ENCODE results near the gene KRT71.

Gene KRT71

DNA sequence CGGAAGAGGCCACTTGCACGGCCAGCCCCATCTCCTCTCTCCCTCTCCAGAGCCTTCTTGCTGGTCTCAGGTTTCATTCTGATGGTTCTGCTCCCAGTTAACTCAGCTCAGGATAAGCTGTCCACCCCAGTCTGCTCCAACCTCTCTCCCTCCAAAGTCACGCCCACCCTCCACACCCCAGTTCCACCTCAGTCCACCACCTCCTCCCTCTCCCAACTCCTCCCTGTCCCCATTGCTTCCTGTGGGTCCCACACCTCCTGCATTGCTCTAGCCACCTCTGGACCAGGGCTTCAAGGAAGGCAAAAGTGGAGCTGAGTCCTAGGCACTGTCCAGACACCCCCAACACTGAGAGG is 13.1 kb downstream of the KRT71 start:
- no peak overlapping the region for H3K4me3 ChIP-seq (ENCODE audit: low read depth, low read length)

DNA sequence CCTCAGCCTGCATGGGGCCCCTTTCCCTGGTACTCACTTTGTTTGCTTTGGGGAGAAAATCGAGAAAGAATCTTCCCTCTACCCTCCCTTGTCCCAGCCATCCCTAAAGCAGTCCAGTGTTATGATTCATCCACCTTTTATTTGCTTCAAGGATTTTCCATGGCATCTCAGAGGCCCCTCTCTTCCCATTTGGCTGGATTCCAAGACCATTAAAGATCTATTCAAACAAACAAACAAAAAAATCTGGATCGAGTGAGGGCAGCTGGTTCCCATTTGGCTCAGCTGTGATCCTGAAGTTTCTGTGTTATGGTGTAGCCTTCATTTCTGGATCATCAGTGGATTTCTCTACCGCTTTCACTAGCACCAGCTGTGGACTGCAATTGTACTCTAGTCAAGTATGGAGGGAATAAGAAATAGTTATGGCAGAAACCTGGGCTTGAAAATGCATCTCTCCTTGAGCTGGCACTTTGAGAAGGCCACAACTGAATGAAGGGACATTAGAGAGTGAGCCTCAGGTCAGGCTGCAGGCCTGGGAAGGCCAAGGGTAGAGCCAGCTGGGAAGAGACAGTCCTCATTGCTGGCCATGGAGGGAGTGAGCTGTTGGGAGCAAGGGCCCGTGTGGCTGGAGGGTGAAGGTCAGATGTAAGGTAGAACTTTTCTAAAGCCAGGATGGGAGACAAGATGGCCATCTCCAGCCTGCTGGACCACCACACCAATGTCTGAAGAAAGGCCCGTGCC is 13.7 kb downstream of the KRT71 start:
- no peak overlapping the region for H3K4me3 ChIP-seq (ENCODE audit: low read depth, low read length)

DNA sequence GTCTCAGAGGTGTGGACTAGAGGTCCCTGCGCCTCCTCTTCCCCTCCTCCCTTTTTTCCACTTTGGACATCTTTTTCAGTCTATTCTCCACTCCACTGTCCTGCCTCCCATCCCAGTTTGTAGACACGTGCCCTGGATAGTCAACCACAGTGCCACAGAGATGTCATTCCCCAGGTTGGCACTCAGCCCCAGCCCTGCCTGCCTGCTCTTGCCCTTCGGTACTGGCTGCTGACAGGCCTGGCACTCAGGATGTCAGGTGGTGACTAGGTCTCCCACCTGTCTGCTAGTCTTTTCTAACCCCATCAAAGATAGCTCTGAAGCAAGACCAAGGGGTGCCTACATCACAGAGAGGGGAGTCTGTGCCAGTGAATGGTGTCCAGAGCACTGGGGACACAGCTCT is 15.8 kb downstream of the KRT71 start:
- no peak overlapping the region for H3K4me3 ChIP-seq (ENCODE audit: low read depth, low read length)

DNA sequence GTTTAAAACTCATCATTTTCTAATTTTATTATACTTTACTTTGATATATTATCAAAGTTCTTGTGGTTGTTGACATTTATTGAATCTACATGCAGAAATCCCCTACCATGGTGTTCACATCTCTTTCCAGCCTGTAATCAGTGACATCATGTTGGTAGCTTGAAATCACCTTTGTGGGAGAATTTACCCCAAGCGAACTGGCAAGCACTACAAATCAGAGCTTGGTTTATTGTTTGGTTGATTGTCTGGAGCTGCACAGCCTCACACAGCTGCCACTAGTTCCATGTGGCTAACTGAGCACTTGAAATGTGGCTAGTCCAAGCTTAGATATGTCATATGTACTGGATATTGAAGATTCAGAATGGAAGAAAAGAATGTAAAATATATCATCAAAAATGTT is 17.4 kb downstream of the KRT71 start:
- no peak overlapping the region for H3K4me3 ChIP-seq (ENCODE audit: low read depth, low read length)

DNA sequence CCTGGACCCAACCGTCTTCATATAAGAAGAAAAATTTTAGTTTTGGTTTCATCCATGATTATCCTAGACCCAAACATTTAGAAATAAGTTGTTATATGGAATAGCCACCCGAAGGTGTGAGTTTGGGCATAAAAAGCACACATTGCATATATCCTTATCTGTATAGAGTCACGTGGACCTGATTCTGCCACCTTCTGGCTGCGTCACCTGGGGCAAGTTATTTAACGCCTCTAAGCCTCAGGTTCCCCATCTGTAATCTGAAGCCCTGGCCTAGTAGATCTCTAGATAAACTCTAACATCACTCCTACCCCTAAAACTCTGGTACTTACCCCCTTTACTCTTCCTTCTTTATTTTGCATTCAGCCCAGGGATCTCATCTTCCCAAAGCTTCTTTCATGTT is 18.5 kb downstream of the KRT71 start:
- H3K4me3 ChIP-seq (ENCODE audit: low read depth, low read length): no peak overlapping the region

DNA sequence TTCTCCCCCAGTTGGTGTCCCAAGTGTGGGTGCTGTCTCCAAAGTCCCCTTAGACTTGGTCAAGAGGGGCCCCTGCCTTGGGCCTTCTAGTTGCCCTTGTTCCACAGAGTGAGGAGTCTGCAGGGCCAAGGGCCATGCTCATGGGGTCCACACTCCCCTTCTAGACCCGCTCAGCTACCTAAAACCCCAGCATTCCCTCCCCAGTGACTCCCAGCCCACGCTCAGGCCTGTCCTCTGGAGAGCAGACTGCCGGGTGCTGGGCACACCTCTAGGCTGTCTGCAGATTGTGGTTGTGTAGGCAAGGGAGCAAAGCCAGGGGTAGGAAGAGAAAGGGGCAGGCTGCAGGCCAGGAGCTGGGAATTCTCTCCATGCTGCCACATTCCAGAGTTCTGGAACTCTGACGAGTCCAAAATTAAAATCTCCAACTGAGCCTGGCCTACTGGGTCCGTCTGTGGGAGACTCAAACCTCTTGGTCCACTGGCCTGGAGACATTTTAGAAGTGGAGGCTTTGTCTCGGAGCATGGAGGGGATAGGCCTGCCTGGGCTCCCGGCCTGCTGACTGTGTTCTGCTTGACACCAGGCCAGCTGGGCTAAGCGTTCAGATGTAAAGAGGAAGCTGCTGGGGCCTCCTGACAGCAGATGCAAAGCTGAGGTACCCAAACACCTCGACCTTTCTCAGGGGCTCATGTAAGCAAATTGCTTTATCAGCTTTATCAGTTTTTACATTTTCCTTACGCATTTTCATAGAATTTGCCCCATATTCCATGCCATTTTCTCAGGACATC is 19.1 kb downstream of the KRT71 start:
- H3K4me3 ChIP-seq (ENCODE audit: low read depth, low read length): no peak overlapping the region

DNA sequence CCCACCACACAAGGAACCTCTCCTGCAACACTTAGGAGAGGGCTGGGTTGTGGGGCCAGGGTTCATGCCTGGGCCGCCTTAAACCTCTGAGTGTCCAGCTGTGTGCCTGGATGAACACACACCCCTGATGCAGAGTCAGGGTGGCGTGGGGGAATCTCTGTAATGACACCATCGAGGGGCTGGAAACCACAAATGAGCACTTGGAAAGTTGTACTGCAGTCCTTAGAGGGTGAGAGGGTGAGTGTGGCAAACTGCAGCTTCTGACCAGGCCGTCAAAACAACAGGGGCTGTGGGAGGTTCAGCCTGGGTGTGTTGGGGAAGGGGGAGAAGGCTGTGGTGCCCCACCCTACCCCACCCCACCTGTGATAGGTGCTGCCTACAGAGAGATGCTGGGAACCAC is 20.3 kb downstream of the KRT71 start:
- H3K4me3 ChIP-seq (ENCODE audit: low read depth, low read length): no peak overlapping the region

DNA sequence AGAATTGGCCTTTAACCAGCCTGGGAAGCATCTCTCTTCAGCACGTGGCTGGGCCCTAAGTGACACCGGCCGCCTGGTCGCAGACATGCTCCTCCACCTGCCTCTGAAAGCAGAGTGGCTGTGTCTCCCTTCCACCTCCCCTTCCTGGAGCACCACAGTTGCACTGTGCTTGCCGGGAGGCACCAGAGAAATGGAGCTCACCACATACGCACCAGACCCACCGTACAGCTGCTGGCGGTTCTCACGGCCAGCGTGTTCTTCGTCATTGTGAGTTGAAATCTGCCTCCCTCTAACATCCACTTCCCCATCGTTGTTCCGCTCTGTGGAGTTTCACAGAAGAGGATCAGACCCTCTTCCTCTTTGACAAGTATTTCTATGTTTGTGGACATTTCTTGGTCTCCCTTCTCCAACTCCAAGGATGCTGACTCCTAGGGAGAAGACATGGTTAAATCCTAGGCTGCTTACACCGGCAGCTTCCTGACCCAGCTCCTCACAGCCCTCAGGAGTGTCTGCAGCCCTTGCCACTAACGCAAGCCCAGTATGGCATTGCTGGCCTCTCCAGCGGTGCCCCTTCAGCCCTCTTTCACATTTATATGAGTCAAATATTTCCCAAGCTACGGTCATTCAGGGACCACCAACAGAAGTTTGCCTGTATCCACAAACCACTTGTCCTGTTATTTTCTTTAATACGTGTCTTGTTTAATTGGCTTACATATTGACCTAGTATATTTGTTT is 21.2 kb downstream of the KRT71 start:
- no peak overlapping the region for H3K4me3 ChIP-seq (ENCODE audit: low read depth, low read length)

DNA sequence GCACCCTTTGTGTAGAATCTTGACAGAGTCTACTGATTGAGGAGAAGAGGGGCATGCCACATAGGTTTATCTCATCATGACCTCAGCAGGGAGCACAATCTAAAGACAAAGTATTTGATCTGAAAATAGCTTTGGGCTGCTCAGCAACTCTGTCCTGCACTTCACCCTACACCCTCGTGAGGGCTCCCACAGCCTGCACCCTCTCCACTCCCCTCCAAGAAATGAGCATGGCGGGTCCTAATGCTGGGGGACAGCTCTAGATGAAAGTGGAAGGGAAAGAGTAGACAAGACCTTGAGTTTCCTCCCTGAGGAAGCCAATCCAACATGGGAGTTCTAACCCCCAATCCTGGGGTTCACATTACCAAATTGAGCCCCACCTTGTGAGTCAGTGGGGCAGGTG is 22.0 kb downstream of the KRT71 start:
- no peak overlapping the region for H3K4me3 ChIP-seq (ENCODE audit: low read depth, low read length)

DNA sequence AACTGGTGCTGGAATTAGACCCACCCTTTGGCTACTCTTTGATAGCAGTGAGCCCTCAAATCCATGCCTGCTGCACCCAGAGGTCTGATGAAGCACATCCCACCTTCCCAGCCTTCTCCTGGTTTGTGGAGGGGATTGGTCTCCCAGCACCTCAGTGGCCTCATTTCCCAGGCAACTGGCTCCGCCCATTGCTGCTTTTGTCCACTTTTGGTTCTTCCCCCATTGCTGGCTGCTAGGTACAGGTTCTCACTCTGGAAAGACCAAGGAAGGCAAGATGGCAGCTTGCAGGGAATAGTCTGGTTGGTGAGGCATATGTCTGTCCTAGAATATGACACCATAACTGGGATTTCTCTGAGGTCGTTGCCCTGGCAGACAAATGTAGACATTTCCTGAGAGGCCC is 22.6 kb downstream of the KRT71 start:
- no peak overlapping the region for H3K4me3 ChIP-seq (ENCODE audit: low read depth, low read length)

DNA sequence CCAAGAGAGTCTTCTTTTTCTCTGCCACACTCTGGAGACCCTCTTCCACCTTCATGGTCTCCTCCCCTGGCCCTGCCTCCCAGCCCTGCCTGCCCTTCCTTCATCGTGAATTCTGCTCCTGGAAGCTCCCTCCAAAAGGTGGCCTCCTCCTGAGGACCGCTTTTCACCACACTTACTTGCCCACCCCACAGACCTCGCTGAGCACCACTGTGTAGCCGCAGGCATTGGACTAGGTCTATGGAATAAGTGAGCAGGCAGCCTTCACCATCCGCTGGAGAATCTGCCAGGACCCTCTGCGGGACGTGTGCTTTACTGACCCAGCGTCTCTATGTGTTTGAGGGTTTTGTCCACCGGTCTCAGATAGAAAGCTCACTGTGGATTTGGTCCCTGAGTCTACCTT is 23.1 kb downstream of the KRT71 start:
- no peak overlapping the region for H3K4me3 ChIP-seq (ENCODE audit: low read depth, low read length)

DNA sequence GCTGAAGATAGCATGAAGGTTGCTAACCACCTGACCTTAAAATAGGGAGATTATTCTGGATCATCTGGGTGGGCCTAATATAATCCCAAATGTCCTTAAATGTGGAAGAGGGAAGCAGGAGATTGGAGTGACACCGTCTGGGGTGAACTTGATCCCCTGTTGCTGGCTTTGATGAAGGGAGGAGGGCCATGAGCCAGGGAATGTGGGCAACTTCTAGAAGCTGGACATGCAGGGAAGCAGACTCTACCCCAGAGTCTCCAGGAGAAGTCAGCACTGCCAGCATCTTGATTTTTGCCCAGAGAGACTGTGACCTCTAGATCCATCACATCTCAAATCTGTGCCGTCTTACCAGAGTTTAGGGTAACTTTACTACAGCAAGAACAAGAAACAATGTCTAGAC is 23.5 kb downstream of the KRT71 start:
- H3K4me3 ChIP-seq (ENCODE audit: low read depth, low read length): no peak overlapping the region

DNA sequence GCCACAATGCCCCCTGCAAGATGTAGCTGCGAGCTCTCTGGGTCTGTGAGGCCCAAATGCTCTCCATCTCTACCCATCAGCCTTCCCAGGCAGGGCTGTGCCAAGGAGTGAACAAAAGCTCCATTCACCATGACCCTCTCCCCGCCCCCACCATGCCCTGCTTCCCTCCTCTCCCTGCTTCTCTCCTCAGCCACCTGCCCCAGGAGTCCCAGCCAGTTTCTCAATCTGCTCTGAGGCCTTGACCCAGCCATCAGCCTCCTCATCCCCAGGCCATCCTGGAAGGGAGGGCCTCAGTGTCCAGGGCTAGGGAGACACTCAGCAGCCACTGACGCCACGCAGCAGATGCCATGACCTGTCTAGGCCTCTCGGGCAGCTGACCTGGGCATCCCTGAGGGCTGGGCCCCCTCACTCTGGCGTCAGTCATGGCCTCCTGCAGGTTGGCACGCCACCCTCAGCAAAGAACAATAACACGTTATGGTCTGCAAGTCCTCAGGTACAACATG is 24.3 kb downstream of the KRT71 start:
- no peak overlapping the region for H3K4me3 ChIP-seq (ENCODE audit: low read depth, low read length)

DNA sequence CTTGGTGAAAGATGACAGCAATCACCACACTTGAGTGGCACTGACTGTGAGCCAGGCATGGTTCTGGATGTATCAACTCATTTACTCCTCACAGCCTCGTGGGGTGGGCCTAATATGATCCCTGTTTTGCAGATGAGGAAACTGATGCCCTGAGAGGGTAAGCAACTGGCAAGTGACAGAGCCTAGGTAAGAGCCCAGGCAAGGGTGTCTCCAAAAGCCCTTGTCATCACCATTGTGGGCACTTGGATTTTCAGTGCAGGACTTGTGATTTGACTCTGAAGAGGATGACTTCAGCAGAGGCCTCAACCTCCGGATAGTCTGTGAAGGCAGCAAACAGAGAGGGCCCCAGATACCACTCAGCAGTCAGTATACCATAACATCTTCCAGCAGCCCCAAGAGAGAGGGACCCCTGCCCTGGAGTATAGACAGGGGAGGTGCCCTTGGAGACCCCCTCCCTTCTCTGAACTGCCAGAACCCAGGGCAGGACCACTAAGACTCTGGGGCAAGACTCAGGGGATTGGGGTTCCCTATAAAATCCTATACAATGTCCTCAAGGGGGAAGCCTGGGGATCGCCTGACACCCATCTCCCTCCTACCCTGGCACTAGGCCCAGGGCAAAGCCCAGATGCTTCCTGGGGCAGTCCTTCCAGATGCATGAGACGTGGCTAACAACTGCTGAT is 25.7 kb downstream of the KRT71 start:
- H3K4me3 ChIP-seq (ENCODE audit: low read depth, low read length): no peak overlapping the region

DNA sequence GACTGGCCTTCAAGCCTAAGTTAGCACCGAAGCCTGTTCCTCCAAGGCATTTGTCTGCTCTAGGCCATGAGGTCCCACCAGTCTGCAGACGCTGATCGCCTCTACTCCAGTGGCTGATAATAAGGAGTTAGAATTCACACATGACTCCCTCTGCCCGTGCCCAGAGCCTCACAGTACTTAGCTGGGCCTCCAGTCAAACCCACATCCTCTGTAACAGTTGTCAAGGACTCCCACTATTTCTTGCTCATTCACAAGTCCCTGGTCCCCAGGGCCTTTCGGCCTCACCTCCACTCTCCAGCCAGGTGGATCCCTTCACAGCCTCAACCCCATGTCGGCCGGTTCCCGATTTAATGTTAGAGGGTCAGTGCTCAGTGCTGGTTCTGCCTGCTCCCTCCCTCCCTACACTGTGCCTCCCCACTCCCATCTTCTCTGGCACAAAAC is 26.4 kb downstream of the KRT71 start:
- H3K4me3 ChIP-seq (ENCODE audit: low read depth, low read length): no peak overlapping the region

DNA sequence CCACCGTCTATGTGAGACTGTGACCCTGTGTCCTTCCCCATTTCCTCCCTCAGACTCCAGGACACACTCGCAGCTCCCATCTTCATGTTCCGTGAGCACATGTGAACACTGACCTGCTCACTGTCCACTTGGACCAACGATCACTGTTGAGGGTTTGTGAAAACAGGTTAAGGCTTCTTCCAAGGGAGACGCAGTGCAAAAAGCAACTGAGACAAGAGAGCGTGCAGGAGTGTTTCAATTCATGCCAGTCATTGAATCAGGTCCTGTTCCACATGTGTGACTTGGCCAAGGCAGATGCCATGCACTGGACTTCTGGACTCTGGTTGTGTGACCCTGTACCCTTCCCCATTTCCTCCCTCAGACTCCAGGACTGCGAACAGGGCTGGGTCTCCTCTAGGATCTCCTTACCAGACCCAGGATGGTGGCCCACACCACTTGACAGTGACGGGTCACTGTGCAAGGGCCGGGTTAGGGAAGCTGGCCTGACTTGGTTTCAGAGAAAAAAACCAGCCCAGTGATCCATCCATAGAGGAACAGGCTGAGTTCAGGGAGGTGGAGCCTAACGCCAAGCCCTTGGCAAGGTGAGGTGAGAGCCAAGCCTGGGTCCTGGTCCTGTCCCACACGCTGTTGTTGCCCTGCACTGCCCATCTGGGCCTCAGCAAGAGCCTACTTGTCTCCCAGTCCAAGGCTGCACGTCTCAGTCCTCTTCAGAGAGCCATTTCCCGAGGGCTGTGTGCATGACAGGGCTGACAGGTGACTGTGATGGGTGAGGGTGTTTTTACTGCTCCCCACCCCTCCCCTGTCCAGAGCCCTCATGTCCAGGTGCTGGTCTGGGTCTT is 27.1 kb downstream of the KRT71 start:
- H3K4me3 ChIP-seq (ENCODE audit: low read depth, low read length): no peak overlapping the region

DNA sequence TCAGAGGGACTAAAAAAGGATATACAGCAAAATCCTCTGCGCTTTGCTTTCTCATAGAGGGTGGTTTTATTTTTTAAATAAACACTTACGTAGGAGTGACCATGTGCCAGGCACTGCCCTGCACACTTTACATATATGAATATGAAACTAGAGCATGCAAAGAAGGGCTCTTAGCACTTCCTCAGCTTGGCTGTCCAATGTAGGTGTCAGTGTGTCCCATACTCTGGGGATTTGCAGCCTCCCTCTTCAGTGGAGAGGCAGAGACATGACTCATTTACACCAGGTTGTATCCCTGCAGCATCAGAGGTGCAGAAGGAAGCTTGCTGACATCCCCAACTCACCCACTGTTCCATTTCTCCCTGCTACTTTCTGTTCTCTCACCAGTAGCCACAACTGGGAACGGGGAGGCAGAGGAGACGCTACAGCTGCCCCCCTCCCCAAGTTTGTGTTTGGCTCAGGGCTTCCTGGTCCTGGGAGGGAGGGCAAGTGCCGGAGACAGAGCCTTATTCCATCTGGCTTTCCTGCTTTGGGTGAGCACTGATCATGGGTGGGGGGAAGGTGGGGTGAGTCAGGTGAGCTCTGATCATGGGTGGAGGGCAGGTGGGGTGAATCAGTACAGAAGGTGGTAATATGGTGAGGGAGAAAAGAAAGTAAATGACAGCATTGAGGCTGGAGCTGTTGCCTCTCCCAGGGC is 27.9 kb downstream of the KRT71 start:
- no peak overlapping the region for H3K4me3 ChIP-seq (ENCODE audit: low read depth, low read length)

DNA sequence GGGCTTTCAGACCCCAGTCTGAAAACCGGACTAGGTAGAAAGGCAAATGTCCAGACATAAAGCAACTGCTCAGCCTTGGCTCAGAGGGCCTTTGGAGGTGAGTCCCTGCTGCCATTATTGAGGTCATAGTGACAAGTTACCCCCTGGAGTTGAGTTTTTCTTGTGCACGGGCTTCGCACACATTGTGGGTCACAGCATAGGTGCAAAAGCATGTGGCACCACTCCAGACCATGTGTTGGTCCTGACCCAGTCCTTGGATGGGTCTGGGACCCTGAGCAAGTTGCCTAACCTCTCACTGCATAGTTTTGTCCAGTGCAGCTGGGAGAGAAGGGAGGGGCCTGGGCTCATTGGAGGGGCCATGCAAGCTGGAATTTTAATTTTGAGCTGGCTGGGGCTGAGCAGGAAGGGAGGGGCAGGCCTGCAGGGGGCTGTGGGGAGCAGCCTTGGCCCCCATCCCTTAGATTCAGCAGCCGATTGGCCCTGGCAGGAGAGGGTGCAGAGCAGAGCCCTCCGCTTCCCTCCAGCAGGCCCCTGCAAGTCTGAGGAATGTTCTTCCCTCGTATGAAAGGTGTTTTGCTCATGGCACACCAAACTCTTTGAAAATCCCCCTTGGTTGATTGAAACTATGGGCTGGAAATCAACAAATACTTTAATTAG is 28.6 kb downstream of the KRT71 start:
- H3K4me3 ChIP-seq (ENCODE audit: low read depth, low read length): no peak overlapping the region

DNA sequence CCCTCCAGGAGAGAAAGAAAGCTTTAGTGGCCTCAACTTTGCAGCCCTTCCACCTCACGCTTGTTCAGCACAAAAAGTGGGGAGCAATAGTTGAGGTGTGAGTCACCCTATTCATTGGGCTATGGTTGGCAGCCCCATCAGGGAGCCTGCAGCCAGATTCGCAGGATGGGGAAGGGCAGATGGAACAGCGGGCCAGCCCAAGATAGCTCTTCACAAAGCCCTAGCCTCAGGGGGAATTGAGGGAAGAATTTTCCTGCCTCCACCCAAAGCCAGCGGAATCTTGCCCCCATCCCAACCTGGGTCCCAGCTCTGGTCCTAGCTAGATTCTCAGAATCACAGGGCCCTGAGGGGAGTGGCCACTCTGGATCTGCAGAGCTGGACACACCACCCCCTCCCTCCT is 29.1 kb downstream of the KRT71 start:
- no peak overlapping the region for H3K4me3 ChIP-seq (ENCODE audit: low read depth, low read length)

Data from iPS-11a (cell line).